Panc1 (cell line): ENCODE results near the gene NOVA2. TPM values are rescaled to one million over a fixed set of nuclear protein-coding genes. Genes with fewer than 3 reads are reported as not detected.
A peak's percentile ranks its signal among the peaks of the same experiment; 100 is the strongest.

Experiments used
- ATAC-seq: fragments of 200-7000 bp; cut with Tn5 transposase; 2 replicates; pipeline ENCODE4 v1.9.1; 2020; ENCODE audit warnings: mild to moderate bottlenecking, moderate library complexity
- BruUV-seq: library from RNA; stranded (reverse); fragments of 400-500 nt; replicated peaks from 2 replicates; lab custom pipeline; 2021; lab: Mats Ljungman, UMichigan
- CTCF ChIA-PET: fragments of 300-600 bp; sonication (Branson Sonifier 250); formaldehyde crosslinking; loops from one replicate; lab custom pipeline; 2022; ENCODE audit warnings: antibody characterized with exemption; lab: Charles Lee
- POLR2A ChIA-PET: fragments of 300-600 bp; sonication (Branson Sonifier 250); formaldehyde crosslinking; loops from one replicate; lab custom pipeline; 2022; ENCODE audit warnings: antibody characterized with exemption; lab: Charles Lee
- DNase-seq: peaks from one replicate; pipeline ENCODE4 v3.0.0-alpha.2; 2010; ENCODE audit warnings: low read depth, low spot score
- H3K27ac ChIP-seq: 2 replicates; pipeline ENCODE4 v1.5.1; 2011; ENCODE audit warnings: mild to moderate bottlenecking, low read length, inconsistent platforms
- H3K27me3 ChIP-seq: fragments of 200-500 bp; sonication (Bioruptor generic); 2 replicates; pipeline ENCODE4 v1.6.0; 2014; ENCODE audit warnings: low read length, inconsistent platforms; ENCODE audit not compliant: control insufficient read depth, insufficient read depth
- H3K36me3 ChIP-seq: fragments of 200-500 bp; sonication (Bioruptor generic); 2 replicates; pipeline ENCODE4 v1.5.1; 2014; ENCODE audit warnings: inconsistent platforms, mild to moderate bottlenecking, low read length, moderate library complexity; ENCODE audit not compliant: control insufficient read depth, insufficient read depth
- H3K4me1 ChIP-seq: 2 replicates; pipeline ENCODE4 v1.5.1; 2011; ENCODE audit warnings: inconsistent platforms, mild to moderate bottlenecking, low read length, moderate library complexity; ENCODE audit not compliant: control insufficient read depth, insufficient read depth
- H3K4me3 ChIP-seq, 2 experiments: 2 replicates each; pipeline ENCODE4 v1.5.1; 2011 to 2012; ENCODE audit warnings: low read depth in 2 of 2, low read length in 2 of 2, mild to moderate bottlenecking in 2 of 2, inconsistent platforms in 1 of 2, moderate library complexity in 1 of 2
- H3K9me3 ChIP-seq: fragments of 200-500 bp; sonication (Bioruptor generic); 2 replicates; pipeline ENCODE4 v1.5.1; 2014; ENCODE audit warnings: low read depth, mild to moderate bottlenecking, inconsistent platforms, low read length, moderate library complexity; ENCODE audit not compliant: control insufficient read depth, insufficient read depth
- POLR2AphosphoS5 ChIP-seq: IDR thresholded peaks from 2 replicates; pipeline ENCODE4 v1.6.1; 2012; ENCODE audit warnings: mild to moderate bottlenecking, low read depth, low read length, moderate library complexity
- SIN3A ChIP-seq: IDR thresholded peaks from 2 replicates; pipeline ENCODE4 v1.6.1; 2012; ENCODE audit warnings: low read depth, mild to moderate bottlenecking, low read length, moderate library complexity, borderline replicate concordance; ENCODE audit not compliant: insufficient read depth
- TCF7L2 ChIP-seq: IDR thresholded peaks from 2 replicates; pipeline ENCODE4 v1.6.1; 2011; ENCODE audit warnings: mild to moderate bottlenecking, low read depth, low read length, inconsistent platforms
- in situ Hi-C: cut with HindIII; loops from 2 replicates; pipeline ENCODE4 v1.10.0; 2016; ENCODE audit warnings: low sequenced_read_pairs, low pct_unique_long_range_greater_than_20kb
- intact Hi-C: fragments of 100-400 bp; cut with micrococcal nuclease; formaldehyde crosslinking; loops from one replicate; pipeline ENCODE4 v1.10.0; 2022; ENCODE audit not compliant: unreplicated experiment
- total RNA-seq: library from RNA; stranded (reverse); gene quantifications from one replicate; pipeline ENCODE4 v1.2.1, GENCODE V29; 2021; ENCODE audit not compliant: unreplicated experiment
- TF ChIP-seq, protein P1 (sequence below), 2 experiments: IDR thresholded peaks; 2 replicates each; pipeline ENCODE4 v1.6.1; 2011 to 2012; ENCODE audit warnings: low read depth in 2 of 2, control low read depth in 1 of 2, low read length in 1 of 2, mild to moderate bottlenecking in 1 of 2, moderate library complexity in 1 of 2; ENCODE audit not compliant: insufficient read depth in 1 of 2
- TF ChIP-seq, protein P2 (sequence below): fragments of 450-650 bp; IDR thresholded peaks from 2 replicates; pipeline ENCODE4 v1.5.1; 2017; ENCODE audit warnings: mild to moderate bottlenecking

The NOVA2 gene
- total RNA-seq, 1 experiment from 2014 or later: 0.44 TPM

DNA sequence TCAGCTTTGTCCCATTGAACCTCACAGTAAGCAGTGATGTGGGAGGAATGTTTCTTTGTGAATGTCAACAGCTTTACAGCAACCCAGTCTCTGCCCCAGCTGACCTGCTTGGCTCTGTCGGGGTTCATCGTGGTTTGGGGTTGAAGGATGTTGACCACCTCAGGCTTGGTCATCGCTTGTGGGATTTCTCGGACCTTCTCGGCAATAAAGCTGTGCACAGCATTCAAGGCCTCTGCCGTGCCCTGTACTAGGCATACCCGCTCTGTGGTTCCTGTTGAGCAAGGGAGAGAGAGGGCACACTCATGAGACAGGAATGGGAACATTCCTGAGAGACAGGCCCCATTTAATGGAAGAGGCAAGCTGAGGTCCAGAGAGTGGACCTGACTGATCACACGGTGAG, 20.0 kb downstream of the NOVA2 start:
- in situ Hi-C loops: no loop called here
- ChIA-PET CTCF (no interaction called here), POLR2A (no interaction called here)
- ATAC-seq (no peak), DNase-seq (no peak)
- Histone ChIP-seq H3K27ac (no peak overlapping the region), H3K4me1 (no peaks in the 10 kb centered on the region), H3K27me3 (no peaks in the 10 kb centered on the region), H3K36me3 (no peaks in the 10 kb centered on the region), H3K4me3 (no peak overlapping the region), H3K9me3 (no peaks in the 10 kb centered on the region)
- intact Hi-C loops: no loop called here
- no peak for TF ChIP-seq SIN3A
- no peak for TF ChIP-seq POLR2AphosphoS5
- TF ChIP-seq, protein P1, sequence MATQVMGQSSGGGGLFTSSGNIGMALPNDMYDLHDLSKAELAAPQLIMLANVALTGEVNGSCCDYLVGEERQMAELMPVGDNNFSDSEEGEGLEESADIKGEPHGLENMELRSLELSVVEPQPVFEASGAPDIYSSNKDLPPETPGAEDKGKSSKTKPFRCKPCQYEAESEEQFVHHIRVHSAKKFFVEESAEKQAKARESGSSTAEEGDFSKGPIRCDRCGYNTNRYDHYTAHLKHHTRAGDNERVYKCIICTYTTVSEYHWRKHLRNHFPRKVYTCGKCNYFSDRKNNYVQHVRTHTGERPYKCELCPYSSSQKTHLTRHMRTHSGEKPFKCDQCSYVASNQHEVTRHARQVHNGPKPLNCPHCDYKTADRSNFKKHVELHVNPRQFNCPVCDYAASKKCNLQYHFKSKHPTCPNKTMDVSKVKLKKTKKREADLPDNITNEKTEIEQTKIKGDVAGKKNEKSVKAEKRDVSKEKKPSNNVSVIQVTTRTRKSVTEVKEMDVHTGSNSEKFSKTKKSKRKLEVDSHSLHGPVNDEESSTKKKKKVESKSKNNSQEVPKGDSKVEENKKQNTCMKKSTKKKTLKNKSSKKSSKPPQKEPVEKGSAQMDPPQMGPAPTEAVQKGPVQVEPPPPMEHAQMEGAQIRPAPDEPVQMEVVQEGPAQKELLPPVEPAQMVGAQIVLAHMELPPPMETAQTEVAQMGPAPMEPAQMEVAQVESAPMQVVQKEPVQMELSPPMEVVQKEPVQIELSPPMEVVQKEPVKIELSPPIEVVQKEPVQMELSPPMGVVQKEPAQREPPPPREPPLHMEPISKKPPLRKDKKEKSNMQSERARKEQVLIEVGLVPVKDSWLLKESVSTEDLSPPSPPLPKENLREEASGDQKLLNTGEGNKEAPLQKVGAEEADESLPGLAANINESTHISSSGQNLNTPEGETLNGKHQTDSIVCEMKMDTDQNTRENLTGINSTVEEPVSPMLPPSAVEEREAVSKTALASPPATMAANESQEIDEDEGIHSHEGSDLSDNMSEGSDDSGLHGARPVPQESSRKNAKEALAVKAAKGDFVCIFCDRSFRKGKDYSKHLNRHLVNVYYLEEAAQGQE (IDR thresholded peaks at IDR 0.05; ENCODE audit: insufficient read depth in 1 of 2, low read depth in 2 of 2, low read length in 1 of 2): no peak
- TF ChIP-seq TCF7L2: no peak
- TF ChIP-seq, protein P2, sequence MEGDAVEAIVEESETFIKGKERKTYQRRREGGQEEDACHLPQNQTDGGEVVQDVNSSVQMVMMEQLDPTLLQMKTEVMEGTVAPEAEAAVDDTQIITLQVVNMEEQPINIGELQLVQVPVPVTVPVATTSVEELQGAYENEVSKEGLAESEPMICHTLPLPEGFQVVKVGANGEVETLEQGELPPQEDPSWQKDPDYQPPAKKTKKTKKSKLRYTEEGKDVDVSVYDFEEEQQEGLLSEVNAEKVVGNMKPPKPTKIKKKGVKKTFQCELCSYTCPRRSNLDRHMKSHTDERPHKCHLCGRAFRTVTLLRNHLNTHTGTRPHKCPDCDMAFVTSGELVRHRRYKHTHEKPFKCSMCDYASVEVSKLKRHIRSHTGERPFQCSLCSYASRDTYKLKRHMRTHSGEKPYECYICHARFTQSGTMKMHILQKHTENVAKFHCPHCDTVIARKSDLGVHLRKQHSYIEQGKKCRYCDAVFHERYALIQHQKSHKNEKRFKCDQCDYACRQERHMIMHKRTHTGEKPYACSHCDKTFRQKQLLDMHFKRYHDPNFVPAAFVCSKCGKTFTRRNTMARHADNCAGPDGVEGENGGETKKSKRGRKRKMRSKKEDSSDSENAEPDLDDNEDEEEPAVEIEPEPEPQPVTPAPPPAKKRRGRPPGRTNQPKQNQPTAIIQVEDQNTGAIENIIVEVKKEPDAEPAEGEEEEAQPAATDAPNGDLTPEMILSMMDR: no peak
- no TSS peak for BruUV-seq

DNA sequence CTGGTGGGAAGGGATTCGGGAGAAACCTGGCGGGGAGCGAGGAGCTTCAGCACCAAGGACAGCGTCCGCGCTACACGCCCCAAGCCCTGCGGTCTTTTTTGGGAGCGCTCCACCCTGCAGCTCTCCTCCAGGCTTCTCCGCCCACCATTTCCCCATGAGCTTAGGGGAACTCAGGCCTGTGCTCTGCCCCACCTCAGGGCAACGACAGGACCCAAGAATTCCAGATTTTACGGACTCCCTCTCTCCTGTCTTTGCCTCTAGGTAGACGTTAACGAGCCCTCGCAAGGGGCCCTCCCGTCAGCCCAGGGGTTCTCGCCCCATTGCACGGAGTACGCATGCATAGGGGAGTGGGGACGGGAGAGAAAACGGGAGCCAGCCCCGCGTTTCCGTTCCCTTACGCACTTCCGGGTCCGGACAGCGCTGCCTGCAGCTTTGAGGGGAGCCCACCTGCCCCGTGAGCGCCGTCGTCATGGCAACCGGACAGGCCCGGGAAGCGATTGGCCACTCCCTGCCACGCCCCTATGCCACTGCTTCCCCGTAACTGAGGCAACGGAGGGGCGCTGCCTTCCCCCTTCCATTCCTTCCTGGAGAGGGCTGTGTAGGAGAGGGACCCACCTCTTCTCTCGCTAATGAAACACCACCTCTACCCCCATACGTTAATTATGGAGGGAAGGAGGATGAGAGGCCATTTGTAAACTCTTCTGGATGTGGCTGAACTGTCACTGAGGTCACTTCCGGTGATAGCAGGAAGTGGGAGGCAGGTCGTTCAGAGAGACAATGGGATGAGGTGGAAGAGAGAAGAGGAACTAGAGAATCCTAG, 20.8 kb downstream of the NOVA2 start:
- no TSS peak for BruUV-seq
- TF ChIP-seq SIN3A: no peak
- TF ChIP-seq, protein P1 (IDR thresholded peaks at IDR 0.05; ENCODE audit: insufficient read depth in 1 of 2, low read depth in 2 of 2, low read length in 1 of 2): peak; percentile 95 to 96
- Histone ChIP-seq H3K4me3 (no peak overlapping the region), H3K27ac (no peak overlapping the region), H3K9me3 (no peaks in the 10 kb centered on the region), H3K4me1 (no peaks in the 10 kb centered on the region), H3K27me3 (no peaks in the 10 kb centered on the region), H3K36me3 (no peaks in the 10 kb centered on the region)
- intact Hi-C loops (no loop called here), in situ Hi-C loops (no loop called here)
- DNase-seq (no peak), ATAC-seq (no peak)
- POLR2A ChIA-PET: no interaction called here
- CTCF ChIA-PET: no interaction called here
